ELF-1 (cell line): Measurements from ENCODE around the gene STK10.
A peak's percentile ranks its signal among the peaks of the same experiment; 100 is the strongest.
"Not testable (repeated sequence)": the region's sequence is repeated elsewhere in the genome, so short reads cannot be mapped to it uniquely, and the experiment has no call there.

Source experiments
- DNase-seq: peaks from one replicate; pipeline ENCODE4 v3.0.0-alpha.2; 2016; ENCODE audit warnings: low read depth, low spot score

Gene STK10

DNA sequence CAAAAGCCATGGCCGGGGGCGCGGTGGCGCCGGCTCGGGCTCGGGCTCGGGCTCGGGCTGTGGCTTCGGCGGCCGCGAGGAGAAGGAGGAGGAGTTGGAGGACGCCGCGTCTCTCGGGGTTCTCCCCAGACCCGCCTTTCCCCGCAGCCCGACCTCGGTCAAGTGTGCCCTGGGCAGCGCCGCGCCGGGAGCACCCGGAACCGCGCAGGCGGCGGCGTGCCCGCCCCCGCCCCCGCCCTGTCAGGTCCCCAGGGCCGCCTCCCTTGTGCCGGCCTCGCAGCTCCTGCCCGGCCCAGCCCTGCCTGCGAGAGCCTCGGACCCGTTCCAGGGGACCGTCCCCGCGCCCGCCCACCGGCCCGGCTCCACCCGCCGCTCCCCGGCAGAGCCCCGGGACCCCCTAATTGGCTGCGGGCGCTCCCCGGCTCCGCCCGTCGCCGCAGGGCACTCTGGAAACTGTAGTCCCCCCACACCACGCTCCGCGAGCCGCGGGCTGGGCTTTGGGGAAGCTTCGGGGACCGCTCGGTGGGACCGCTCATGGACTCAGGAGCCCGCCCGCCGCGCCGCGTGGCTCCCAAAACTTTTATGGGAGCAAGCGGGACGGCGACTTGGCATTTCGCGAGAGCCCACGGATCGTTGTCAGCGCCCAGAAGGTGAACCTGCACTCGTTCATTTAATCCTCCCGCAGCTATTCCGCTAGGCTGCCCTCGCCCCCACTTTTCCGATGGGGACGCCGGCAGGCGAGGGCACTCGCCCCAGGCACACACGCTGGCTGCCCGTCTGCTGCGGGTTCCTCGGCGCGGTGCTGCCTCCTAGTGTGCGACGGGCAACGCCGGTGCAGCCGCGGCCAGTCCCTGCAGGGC is at the start of gene STK10:
Gene STK10, minus strand, starts transcription at position 192 of the 860 bp plus-strand sequence. Its CDS starts 182 bp downstream, at position 10.
- peak; percentile 89 for DNase-seq

DNA sequence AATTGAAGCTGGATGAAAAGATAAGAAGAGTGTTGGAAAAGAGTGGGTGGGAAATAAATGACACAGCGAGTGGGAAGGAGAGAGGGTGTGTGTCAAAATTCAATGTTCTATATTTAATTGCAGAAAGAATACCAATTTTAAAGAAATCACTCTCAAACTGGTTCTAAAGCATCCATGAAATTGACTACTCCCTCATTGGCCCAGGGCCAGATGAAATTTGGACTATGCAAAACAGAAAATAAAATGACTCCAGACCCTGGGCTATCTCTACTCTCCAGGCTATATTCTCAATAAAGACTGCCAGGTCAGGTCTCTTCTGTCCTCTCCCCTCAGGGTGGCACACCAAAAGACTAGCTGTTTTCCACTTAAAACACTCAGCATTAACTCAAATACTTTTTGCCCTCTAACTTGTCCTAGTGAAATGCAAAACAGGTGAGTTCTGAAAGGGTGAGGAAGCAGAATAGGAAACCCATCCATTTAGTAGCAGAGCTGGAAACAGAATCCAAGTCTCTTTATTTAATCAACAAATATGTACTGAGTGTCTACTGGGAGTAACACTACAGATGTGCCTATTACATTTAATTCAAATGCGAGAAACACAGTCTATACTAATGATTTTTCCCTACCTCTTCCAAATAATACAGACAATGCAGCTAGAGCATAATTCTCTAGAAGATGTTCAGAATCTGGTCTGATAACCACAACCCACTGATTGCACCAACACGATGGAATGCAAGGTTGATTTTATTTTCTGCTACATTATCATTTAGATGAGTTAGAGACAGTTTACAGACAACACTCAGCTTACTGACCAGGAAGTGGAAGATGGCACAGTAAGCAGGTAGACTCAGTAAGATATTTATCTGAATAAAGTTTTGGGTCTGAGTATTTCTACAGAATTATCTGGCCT is 48.1 kb upstream of the STK10 start:
- no peak for DNase-seq

DNA sequence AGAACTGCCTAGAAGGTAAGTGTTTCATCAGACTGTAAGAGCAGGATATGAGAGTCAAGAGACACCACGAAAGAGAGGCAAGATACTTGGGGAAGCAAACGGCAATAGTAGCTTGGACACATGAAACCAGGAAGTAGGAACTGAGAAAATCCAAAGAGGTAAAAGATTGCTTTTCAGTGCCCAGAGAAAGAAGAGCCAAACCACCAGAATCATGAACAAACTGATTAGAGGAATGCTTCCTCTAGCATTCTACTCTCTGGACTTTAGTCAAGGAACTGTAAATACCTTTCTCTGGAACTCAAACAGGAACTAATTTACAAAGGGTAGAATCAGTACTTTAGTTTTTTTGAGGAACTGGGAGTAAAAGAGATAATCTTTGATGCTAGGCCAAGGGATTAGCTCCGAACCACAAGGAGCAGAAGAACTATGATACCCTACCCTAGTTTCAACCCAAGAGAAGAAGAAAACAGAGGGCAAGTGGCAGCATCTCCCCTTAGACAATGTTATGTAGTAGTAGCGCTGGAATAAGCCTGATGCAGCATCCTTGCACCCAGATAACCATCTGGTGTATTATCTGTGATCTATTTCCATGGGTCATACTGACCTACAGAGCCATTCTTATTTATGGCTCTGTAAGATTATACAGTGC is 47.2 kb upstream of the STK10 start:
- no peak for DNase-seq

DNA sequence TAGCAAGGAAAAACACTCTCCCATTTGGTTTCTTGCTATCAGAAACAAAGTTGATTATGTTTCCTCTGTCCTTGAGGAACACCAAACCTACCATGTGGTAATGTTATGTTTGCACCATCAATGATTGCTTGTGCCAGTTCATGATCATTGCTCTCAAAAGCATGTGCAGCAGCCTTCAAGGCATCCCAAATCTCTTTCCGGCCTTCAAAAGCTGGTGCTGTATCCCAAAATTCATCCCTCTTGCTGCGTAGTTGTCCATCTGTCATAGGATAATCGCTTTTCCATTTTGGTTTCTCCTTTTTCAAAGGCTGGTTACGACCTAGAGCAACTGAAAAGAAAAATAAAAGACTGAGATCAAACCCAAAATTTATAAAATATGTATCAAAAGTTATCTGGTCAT is 46.0 kb upstream of the STK10 start:
- DNase-seq = no peak

DNA sequence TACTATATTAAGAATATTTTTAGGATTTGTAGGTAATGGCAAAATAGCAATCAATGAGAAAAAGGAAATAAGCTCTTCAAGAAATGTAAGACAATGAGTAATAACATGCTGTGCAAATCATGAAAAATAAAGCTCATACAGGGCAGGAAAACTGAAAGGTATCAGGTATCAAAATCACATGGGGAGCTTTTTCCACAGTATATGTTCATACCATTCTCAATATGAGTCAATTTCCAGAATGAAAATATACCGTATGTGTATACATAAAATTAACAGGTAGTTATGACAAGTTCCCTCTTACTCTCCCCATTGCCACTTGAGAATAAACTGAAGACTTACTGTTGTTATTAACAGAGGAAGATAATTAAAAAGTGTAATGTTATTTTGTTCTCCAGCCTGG is 41.9 kb upstream of the STK10 start:
- no peak for DNase-seq

DNA sequence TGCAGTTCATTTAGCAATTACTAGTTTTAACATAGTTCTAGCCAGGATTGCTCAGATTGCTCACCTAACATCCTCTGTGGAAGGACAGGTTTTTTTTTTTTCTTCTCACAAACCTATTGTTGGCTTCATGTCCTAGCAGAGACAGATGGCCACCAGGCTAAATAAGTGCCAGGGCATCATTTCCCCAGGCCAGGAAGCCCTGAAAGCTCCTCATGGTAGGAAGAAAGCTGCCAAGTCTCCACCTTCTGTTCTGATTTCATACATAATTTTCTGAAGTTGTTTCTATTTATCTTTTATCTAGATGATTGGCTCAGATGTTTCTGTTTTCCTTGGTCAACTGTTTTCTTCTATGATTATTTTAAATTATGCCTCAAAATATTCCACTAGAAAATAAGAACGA is 37.0 kb upstream of the STK10 start:
- DNase-seq = no peak

DNA sequence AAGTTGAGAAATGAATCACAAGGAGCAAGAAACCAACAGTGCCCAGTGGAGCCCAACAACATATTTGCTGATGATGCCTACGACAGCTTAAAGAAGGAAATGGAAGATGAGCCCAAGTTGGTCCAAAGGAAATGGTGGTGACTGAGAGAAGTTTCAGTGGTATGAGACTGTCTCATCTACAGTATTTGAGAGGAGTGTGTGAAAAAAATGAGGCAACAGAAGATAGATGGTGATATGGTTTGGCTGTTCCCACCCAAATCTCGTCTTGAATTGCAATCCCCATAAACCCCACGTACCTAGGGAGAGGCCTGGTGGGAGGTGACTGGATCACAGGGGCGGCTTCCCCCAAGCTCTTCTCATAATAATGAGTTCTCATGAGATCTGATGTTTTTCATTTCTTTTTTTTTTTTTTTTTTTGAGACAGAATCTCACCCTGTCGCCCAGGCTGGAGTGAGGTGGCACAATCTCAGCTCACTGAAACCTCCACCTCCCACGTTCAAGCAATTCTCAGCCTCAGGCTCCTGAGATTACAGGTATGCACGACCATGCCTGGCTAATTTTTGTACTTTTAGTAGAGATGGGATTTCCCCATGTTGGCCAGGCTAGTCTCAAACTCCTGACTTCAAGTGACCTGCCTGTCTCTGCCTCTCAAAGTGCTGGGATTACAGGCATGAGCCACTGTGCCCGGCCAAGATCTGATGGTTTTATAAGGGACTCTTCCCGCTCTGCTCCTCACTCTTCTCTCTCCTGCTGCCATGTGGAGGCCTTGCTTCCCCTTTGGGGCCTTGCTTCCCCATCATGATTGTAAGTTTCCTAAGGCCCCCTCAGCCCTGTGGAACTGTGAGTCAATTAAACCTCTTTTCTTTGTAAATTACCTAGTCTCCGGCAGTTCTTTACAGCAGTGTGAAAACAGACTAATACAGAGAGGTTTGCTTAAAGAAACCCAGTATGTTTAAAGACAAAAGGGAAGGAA is 36.2 kb upstream of the STK10 start:
- DNase-seq = no peak

DNA sequence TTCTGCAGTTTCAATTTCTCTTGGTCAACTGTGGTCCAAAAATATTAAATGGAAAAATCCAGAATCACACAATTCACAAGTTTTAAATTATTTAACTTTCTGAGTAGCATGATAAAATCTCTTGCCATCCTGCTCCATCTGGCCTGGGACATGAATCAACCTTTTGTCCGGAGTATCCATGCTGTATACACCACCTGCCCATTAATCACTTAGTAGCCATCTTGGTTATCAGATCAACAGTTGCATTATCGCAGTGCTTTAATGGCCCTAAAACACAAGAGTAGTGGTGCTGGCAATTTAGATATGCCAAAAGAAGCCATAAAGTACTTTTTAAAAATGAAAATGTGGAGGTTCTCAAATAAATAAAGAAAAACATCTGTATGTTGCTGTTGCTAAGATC is 31.3 kb upstream of the STK10 start:
- no peak for DNase-seq

DNA sequence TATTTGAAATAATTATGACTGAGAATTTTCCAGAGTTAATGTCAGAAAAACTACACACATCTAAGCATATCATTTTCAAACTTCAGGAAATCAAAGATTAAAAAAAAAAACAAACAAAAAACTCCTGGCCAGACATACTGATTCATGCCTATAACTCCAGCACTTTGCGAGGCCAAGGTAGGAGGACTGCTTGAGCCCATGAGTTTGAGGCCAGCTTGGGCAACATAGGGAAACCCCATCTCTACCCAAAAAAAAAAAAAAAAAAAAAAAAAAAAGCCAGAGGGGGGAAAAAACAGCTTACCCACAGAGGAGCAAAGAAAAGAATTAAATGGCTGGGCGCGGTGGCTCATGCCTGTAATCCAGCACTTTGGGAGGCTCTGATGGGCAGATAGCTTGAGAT is 28.3 kb upstream of the STK10 start:
- no peak for DNase-seq

DNA sequence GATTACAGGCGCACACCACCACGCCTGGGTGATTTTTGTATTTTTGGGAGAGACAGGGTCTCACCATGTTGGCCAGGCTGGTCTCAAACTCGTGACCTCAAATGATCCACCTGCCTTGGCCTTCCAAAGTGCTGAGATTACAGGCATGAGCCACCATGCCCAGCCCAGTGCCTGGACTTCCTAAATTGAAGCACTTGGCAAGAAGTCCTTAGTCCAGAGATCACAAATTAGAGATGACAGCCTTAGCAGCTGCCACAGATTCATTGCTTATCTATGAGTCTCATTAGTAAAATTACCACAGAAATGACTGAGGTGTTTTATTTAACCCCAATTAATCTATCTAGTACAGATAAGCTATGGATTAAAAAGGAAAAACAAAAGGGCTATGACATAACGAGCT is 25.1 kb upstream of the STK10 start:
- DNase-seq = no peak

DNA sequence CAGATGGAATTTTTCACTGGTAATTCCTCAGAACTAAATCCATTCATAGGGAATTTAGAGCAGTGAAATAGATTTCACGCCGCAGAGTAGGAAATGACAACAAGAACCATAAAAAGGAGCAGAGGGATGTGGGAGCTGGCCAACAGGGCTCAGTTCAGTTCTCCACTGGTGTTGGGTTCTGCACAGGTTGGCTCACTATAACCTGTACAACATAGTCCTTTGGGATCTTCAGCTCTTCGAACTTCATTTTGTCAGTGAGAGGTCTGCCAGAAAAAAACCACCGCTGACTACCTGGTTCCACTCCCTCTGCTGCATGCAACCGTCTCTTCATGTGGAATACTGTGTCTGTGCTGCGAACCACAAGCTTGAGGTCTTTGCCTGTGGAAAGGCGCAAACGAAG is 23.7 kb upstream of the STK10 start:
- no peak for DNase-seq

DNA sequence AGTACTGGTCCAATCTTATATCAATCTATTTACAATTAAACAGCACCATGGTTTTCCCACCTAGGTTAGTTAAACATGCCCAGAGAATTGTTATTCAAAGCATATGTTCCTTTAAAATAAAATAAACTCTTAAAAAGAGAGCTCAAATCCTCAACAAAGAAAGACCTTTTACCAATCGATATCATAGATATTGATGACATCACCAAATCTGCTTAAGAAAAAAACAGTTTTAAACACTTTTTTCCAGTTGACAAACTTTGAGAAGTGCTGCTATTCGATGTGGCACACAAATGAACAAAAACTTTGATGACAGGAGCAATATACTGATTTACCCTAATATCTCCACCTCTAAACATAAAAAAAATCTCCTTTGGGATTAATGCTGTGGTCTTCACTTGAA is 21.7 kb upstream of the STK10 start:
- no peak for DNase-seq

DNA sequence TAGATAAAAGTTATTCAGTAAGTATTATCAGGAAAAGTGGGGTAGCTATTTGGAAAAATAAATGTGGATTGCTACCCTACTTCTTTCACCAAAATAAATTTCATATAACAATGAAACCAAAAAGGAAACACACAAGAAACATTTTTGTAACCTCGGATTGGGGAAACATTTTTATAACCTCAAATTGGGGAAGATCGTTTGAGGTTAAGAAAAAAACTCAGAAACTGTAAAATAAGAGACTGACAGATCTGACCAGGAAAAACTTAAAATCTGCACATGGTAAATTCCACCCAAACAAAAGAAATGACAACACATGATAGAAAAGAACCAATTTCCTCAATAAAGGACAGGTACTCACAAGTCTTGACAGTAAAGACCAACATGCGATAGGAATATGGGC is 19.5 kb upstream of the STK10 start:
- DNase-seq = no peak

DNA sequence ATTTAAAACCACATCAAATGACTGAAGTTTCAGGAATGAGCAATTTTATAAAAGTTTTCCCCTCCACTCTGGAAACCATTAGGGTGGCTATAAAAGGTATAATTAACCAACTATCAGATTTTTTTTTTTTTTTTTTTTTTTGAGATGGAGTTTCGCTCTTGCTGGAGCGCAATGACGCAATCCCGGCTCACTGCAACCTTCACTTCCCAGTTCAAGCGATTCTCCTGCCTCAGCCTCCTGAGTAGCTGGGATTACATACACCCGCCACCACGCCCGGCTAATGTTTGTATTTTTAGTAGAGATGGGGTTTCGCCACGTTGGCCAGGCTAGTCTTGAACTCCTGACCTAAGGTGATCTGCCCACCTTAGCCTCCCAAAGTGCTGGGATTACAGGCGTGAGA is 18.0 kb upstream of the STK10 start:
- not testable (repeated sequence) for DNase-seq

DNA sequence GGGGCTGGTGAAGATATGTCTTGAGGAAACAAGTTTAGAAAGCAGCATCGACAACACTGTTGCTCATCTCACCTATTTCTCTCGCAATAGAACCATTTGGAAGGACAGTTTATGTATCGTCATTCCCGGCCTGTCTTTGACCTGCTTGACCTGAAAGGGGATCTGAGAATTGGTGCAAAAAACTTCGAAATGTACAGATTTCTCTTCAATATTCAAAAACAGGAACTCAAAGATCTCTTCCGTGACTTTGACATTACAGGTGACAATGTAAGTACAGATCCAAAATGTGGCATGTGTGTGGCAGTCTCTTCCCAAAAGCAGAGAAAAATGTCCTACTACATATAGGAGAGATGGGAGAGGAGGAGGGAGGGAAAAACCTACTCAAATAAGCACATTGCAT is 12.5 kb upstream of the STK10 start:
- no peak for DNase-seq

DNA sequence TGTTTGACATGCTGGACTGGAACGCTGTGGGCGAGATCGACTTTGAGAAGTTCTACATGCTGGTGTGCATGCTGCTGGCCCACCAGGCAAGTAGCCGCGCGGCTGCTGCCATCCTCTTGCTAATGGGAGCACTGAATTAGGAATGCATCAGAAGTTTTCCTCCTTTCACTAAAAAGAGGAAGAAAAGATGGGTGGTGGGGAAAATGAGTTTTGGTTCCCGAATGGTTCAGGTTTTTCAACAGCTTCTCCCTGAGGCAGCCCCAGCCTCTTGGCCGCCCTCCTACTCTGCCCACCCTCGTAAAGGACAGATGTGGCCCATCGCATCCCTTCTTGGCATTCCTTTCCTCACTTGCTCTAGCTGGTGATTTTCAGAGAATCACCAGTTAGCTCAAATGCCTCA is 11.4 kb upstream of the STK10 start:
- DNase-seq = no peak

DNA sequence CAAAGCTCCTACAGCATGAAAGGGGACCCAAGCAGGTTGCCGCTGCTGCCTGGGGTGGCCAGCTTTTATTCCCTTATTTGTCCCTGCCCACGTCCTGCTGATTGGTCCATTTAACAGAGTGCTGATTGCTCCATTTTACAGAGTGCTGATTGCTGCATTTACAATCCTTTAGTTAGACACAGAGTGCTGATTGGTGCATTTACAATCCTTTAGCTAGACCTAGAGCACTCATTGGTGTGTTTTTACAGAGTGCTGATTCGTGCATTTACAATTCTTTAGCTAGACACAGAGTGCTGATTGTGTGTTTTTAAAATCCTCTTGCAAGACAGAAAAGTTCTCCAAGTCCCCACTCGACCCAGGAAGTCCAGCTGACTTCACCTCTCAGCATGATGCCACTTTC is 9.8 kb upstream of the STK10 start:
- not testable (repeated sequence) for DNase-seq

DNA sequence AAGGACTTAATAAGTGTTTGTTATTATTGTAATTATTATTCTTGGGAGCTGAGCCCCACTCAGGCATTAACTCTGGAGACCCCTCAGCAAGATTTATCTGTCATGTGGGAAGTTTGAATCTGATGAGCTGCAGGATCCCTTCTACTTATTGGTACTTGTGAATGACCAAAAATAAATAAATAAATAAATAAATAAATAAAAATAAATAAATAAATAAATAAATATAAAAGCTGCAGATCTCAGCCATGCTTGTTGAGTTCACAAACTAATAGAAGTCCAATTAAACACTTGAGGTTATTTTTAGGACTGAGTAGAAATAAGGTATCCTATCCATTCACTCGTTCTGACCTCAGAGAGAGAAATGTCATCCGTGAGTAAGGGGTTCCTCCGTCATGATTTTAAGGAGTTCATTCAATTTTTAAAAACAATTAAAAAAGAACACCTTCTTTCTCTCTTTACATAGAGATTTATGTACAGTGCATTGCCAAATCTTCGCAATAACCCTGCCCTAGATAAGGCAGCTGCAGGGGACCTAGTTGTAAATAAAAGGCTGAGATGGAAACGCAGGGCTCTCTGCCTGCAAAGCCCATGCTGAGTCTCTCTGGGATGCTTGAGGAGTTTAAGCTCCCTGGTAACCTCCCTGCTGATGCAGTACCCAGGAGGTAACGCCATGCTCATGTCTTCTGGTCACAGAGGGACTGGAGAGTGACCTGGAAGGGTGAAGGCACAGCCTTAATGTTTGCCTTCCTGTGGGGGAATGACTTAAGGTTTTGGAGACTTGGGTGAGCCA is 7.2 kb upstream of the STK10 start:
- DNase-seq = no peak

DNA sequence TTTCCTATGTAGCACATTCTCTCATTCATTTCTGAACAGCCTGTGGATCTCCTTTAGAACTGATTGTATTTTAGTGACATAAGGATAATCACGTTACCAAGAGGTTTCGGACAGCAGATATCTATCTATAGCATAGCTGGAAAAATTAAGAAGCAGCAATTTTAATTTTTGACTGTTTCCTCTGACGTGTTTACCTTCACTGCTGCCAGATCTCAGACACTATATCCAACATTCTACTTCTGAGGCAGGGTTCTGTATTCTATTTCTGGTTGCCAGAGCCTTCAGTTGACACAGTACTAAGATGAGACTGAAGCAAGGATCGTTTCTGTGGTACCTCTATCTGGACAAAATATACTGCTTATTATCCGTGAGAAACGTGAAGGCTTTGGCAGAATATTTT is 5.8 kb upstream of the STK10 start, which contains the start of gene EFCAB9:
Gene EFCAB9, plus strand, starts transcription at position 301 of the 400 bp plus-strand sequence. Its CDS starts 1 bp downstream, at position 302.
- DNase-seq = no peak

DNA sequence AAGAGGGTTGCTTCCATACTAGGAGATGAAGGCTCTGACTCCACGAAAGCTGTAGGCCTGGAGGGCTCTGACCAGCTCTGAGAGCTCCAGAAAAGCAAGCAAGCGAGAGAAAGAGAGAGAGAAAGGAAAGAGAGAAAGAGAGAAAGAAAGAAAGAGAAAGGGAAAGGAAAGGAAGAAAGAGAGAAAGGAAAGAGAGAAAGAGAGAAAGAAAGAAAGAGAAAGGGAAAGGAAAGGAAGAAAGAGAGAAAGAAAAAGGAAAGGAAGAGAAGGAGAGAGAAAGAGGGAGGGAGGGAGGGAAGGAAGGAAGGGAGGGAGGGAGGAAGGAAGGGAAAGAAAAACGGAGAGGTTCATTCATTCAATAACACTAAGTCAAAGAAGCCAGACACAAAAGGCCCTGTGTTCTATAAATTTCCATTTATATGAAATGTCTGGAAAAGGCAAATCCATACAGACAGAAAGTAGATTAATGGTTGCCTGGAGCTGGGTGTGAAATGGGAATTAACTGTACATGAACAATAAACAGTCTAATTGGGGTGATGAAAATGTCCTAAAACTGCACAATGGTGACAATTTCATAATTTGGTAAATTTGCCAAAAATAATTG is 1.8 kb upstream of the STK10 start:
- DNase-seq = no peak
